HepG2 (cell line): Measurements from ENCODE around the gene MMS19. TPM values are rescaled to one million over a fixed set of nuclear protein-coding genes. Genes with fewer than 3 reads are reported as not detected.

Experiments
- AHR ChIP-seq: IDR thresholded peaks from 2 replicates; pipeline ENCODE4 v1.6.1; 2018; ENCODE audit warnings: missing genetic modification reagents, missing compliant biosample characterization
- DNMT1 ChIP-seq: sonication (generic); formaldehyde crosslinking; IDR thresholded peaks from 2 replicates; pipeline ENCODE4 v1.5.1; 2020; ENCODE audit warnings: mild to moderate bottlenecking, missing genetic modification reagents
- ETV5 ChIP-seq: IDR thresholded peaks from 2 replicates; pipeline ENCODE4 v1.6.1; 2018; ENCODE audit warnings: missing biosample characterization, missing genetic modification reagents, inconsistent platforms, borderline replicate concordance
- FOXM1 ChIP-seq: sonication (generic); formaldehyde crosslinking; IDR thresholded peaks from 2 replicates; pipeline ENCODE4 v1.5.0; 2020; ENCODE audit warnings: missing genetic modification reagents
- FOXO1 ChIP-seq: sonication (generic); formaldehyde crosslinking; IDR thresholded peaks from 2 replicates; pipeline ENCODE4 v1.4.0; 2020; ENCODE audit warnings: missing genetic modification reagents
- IRF1 ChIP-seq: sonication (generic); formaldehyde crosslinking; IDR thresholded peaks from 2 replicates; pipeline ENCODE4 v1.4.0; 2020; ENCODE audit warnings: low read depth, mild to moderate bottlenecking, missing genetic modification reagents
- JDP2 ChIP-seq: sonication (generic); formaldehyde crosslinking; IDR thresholded peaks from 2 replicates; pipeline ENCODE4 v1.8.1; 2022; ENCODE audit warnings: missing genetic modification reagents, borderline replicate concordance
- MED1 ChIP-seq: sonication (generic); formaldehyde crosslinking; IDR thresholded peaks from 2 replicates; pipeline ENCODE4 v1.4.0; 2020; ENCODE audit warnings: missing genetic modification reagents
- SMC3 ChIP-seq: IDR thresholded peaks from 2 replicates; pipeline ENCODE4 v1.6.1; 2011; ENCODE audit warnings: low read length, improper control_type of control experiment
- ZBTB37 ChIP-seq: sonication (generic); formaldehyde crosslinking; IDR thresholded peaks from 2 replicates; pipeline ENCODE4 v1.4.0; 2020; ENCODE audit warnings: mild to moderate bottlenecking, missing genetic modification reagents
- ZNF275 ChIP-seq: sonication (generic); formaldehyde crosslinking; IDR thresholded peaks from 2 replicates; pipeline ENCODE4 v1.8.0; 2022; ENCODE audit warnings: missing genetic modification reagents, mild to moderate bottlenecking, inconsistent platforms, borderline replicate concordance
- ZNF296 ChIP-seq: sonication (generic); formaldehyde crosslinking; conservative IDR thresholded peaks from 2 replicates; pipeline ENCODE4 v1.5.0; 2020; ENCODE audit warnings: mild to moderate bottlenecking, missing genetic modification reagents
- ZNF512B ChIP-seq: sonication (generic); formaldehyde crosslinking; IDR thresholded peaks from 2 replicates; pipeline ENCODE4 v1.5.1; 2020; ENCODE audit warnings: missing genetic modification reagents, mild to moderate bottlenecking, borderline replicate concordance
- ZNF737 ChIP-seq: sonication (generic); formaldehyde crosslinking; IDR thresholded peaks from 2 replicates; pipeline ENCODE4 v1.5.0; 2020; ENCODE audit warnings: missing genetic modification reagents, mild to moderate bottlenecking, borderline replicate concordance
- ZNF788 ChIP-seq: sonication (generic); formaldehyde crosslinking; IDR thresholded peaks from 2 replicates; pipeline ENCODE4 v1.5.0; 2020; ENCODE audit warnings: mild to moderate bottlenecking, missing genetic modification reagents, borderline replicate concordance
- ZNF816 ChIP-seq: sonication (generic); formaldehyde crosslinking; IDR thresholded peaks from 2 replicates; pipeline ENCODE4 v1.8.0; 2022; ENCODE audit warnings: missing genetic modification reagents, mild to moderate bottlenecking, borderline replicate concordance
- ZNF841 ChIP-seq: sonication (generic); formaldehyde crosslinking; IDR thresholded peaks from 2 replicates; pipeline ENCODE4 v1.8.1; 2023; ENCODE audit warnings: missing genetic modification reagents, borderline replicate concordance
- ZSCAN5A ChIP-seq: sonication (generic); formaldehyde crosslinking; IDR thresholded peaks from 2 replicates; pipeline ENCODE4 v1.8.0; 2022; ENCODE audit warnings: mild to moderate bottlenecking, missing genetic modification reagents, borderline replicate concordance
- polyA plus RNA-seq, 8 experiments: library from polyadenylated mRNA; depleted of rRNA in 3 of 8; stranded (reverse) in 7 of 8; unstranded in 1 of 8; fragments of >200 nt; fragmentation: Illumina TruSeq in 4 of 8; extraction: Trizol in 4 of 8; gene quantifications; 2 replicates each; pipeline versions ENCODE4 v1.2.1 to v1.2.3, GENCODE V29; 2011 to 2016; ENCODE audit warnings: low read depth in 4 of 8, missing spikeins in 1 of 8, mixed read lengths in 1 of 8; ENCODE audit not compliant: insufficient read depth in 1 of 8
- total RNA-seq, 5 experiments: library from RNA; depleted of rRNA; stranded (reverse); fragments of >200 nt; fragmentation: Illumina TruSeq; extraction: Trizol; gene quantifications; 2 replicates each; pipeline ENCODE4 v1.2.3, GENCODE V29; 2016; ENCODE audit warnings: low read depth in 1 of 5
- TF ChIP-seq, protein P1 (sequence below): sonication (generic); formaldehyde crosslinking; IDR thresholded peaks from 2 replicates; pipeline ENCODE4 v1.4.0; 2020; ENCODE audit warnings: mild to moderate bottlenecking, missing genetic modification reagents

MMS19 gene
- total and polyA plus RNA-seq, 2 of the 13 experiments (the other 11 are each of a cell fraction or from before 2014, with no cell fraction given) = 76.4 to 107 TPM

- TF ChIP-seq, protein P1, sequence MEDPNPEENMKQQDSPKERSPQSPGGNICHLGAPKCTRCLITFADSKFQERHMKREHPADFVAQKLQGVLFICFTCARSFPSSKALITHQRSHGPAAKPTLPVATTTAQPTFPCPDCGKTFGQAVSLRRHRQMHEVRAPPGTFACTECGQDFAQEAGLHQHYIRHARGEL (CRISPR knock-in tag) = no peak
- TF ChIP-seq ZNF841 (0 out of 2 replicates have a peak, but pooled peaks have one; percentile 62), JDP2 (CRISPR knock-in tag) (no peak; the same call in 1 of the 2 replicates), MED1 (CRISPR knock-in tag) (no peak), IRF1 (no peak), FOXO1 (CRISPR knock-in tag) (no peak), ZNF816 (no peak), AHR (CRISPR knock-in tag) (no peak), ZNF275 (CRISPR knock-in tag) (no peak; the same call in 1 of the 2 replicates), ZSCAN5A (no peak), ZBTB37 (no peak), SMC3 (no peak), ZNF296 (peak; percentile 74; the same call in 1 of the 2 replicates), ZNF737 (CRISPR knock-in tag) (no peak), ETV5 (no peak), ZNF788 (CRISPR knock-in tag) (peak; percentile 91), ZNF512B (CRISPR knock-in tag) (no peak), DNMT1 (CRISPR knock-in tag) (no peak), FOXM1 (CRISPR knock-in tag) (no peak)
Measured at GRCh38 chr10:97497572-97498075, 598 bp downstream of the MMS19 start (continued).
